CD1c-positive myeloid dendritic cell (primary cell): Measurements from ENCODE around the gene FAM98A.
A peak's percentile ranks its signal among the peaks of the same experiment; 100 is the strongest.

ENCODE experiments used
- DNase-seq: peaks from one replicate; pipeline ENCODE4 v3.0.0-alpha.2; 2016; ENCODE audit errors: extremely low spot score

The FAM98A gene

DNA sequence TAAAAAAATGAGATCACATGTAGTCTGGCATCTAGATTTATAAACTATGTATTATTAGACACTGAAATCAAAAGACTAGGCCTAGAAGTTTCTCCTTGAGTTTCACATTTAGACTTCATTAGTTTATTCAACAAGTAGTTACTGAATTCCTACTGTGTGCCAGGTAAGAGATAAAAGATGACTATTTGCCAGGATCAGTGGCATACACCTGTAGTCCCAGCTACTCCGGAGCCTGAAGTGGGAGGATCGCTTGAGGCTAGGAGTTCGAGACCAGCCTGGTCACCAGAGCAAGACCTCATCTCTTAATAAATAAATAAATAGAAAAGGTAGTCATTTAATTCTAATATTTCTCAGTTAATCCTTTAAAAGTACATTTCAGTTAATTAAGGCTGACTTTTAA lies 2.1 kb downstream of the FAM98A start:
- no peak for DNase-seq

- DNase-seq: no peak
Observed at GRCh38 chr2:33595385-33595784, 3.7 kb downstream of the FAM98A start.

DNA sequence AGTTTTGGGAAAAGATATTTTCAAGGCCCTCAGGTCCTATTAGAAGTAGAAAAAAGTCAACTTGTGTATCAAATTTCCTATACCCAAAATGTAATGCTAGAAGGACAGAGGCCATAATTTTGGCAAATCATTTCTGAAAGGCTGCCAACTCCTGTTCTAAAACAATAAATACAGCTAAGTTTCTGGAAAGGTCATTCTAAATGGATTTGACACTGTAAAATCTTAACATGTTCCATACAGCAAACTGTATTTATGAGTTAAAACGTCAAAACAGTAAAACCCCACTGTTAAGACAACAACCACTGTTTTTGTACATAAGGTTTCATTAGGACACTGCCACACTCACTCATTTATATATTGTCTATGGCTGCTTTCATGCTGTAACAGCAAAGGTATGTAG lies 9.7 kb downstream of the FAM98A start:
- no peak for DNase-seq

DNA sequence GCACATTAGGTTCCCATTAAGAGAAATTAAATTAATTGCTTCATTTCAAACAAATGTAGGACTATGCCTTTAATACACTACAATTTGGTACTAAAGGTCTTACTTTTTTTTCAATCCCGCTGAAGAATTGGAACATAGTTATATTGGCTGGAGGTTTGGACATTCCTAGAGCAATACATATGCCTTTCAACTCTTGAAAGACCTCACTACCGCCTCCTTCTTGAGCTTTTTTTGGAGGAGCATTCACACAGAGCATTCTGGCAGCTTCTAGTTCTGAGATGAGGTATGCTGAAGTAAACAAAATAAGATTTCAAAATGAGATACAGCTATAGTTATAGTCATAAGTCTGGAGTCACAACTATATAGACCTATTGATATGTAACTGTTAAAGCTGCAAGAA lies 10.9 kb downstream of the FAM98A start:
- no peak for DNase-seq

DNA sequence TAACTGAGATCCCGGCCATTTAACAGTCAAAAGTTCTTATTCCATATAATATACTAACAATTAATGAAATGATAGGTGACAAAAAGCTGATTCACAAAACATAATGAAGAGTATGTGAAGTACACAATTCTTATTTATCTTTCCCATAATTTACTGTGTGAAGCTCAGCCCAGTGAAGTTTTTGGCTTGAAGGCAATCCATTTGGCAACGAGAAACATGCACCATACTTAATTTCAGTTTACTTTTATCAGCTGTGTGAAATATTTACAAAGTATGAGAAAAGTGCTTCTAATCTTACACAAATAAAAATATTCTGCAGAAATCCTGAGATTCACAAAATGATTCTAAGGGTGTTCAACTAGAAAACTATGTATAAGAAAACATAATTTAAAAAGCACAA lies 12.3 kb downstream of the FAM98A start:
- DNase-seq: no peak

DNA sequence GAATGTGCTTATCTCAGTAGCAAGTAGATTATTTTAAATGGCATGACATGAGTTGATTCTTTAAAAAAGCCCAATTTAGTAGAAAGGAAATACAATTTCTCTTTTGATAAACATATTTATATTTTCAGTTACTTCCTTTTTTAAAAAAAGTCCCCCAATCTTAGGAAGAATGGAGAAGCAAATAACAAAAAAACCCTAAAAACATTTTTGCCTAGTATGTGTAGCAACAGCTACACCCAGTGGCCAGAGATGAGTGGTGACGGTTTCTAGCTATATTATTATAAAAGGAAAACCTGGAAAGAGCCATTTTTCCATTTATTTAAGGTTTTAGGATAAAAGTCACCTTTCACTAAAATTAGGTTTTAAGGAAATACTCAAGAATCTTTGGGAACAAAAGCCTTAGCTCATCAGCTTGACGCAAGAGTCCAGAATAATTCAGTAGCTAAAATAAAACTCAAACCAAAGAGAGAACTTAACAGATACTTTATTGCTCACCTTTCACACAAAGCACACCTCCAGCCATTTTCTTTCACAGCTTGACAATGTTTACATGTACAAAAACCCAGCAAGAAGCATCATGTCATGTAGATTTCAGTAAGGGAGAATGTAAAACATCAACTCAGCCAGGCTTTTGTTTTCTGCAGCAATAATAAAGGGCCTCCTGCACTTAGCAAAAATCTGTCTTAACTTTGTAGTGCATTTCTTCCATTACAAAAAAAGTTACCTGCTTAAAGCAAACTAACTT lies 15.7 kb downstream of the FAM98A start:
- peak; percentile 77 for DNase-seq

GRCh38 chr2:33581872-33582271 lies 17.2 kb downstream of the FAM98A start:
- DNase-seq: peak; percentile 80

DNA sequence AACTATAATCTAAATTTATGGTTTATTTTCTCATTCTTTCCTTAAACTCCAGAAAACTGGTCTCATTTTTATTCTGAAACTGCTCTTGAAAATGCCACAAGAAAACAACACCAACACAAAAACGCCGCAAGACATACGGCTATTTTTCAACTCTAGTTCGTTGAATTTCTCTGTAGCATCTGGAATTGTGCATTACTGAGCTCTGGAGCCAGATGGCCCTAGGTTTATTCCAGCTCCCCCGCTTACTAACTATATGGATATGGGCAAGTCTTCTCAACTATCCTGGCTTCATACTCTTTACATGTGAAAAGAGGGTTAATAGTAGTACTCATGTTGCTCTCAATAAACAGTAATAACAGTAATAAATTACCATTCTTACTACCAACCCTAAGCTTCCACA lies 19.9 kb downstream of the FAM98A start:
- DNase-seq: no peak

DNA sequence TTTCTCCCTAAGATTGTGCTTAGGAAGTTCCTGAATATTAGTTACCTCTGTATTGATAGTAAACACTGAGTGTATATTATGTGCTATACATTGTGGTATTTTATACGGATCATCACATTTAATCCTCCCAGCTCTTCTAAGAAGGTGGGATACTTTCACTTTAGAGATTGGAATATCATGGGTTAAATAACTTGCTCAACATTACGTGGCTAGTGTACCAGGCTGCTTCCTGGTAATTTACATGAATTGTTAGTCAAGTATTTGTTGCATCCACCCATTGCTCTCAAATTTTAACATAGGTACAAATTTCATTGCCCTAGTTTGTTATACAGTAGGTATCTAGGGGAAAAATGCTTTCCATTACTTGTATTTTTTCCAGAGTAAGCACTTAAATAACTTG lies 21.4 kb downstream of the FAM98A start:
- no peak for DNase-seq

- DNase-seq: no peak
Observed at GRCh38 chr2:33577084-33577483, 22.0 kb downstream of the FAM98A start.

DNA sequence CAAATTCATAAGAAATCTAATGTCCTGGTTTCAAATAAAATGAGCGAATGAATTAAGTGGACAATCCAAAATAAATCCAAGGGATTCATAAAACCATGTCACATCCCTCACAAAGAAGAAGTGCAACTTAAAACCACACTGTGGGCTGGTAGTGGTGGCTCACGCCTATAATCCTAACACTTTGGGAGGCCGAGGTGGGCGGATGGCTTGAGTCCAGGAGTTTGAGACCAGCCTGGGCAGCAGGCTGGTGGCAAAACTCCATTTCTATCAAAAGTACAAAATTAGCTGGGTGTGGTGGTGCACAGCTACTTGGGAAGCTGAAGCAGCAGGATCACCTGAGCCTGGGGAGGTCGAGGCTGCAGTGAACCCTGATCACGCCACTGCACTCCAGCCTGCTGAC lies 25.4 kb downstream of the FAM98A start:
- DNase-seq: peak; percentile 49

DNA sequence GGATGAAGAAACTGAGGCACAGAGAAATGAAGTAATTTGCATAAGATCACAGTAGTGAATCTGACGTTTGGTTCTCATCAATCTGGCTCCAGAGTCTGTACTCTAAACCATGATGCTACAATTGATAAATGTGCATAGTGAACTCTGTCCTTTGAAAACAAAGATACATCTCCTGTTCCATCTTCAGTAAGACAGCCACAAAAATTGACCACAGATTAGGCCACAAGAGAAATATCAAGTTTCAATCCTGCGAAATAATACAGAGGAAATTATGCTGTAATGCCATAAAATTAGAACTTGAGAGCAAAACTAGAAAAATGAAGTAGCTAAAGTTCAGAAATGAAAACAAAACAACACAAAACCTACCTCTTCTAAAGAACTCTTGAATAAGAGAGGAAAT lies 28.4 kb downstream of the FAM98A start:
- DNase-seq: no peak

DNA sequence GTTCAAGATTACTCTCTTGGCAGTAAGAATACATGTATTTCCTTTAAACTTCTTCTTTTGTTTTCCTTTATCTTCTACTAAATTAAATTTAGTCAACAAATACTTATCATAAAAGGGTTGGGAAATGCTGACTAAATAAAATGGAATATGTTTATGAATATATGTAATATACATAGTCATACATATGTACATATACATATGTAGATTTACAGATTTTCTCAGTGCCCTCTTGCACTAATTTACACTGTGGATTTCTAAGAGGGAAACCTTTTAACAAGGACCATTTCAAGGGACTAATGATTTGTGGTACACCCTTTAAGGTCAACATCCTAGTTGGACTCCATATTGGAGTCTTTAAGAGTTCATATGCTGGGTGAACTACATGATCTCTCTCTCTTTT lies 37.2 kb downstream of the FAM98A start:
- DNase-seq: no peak

DNA sequence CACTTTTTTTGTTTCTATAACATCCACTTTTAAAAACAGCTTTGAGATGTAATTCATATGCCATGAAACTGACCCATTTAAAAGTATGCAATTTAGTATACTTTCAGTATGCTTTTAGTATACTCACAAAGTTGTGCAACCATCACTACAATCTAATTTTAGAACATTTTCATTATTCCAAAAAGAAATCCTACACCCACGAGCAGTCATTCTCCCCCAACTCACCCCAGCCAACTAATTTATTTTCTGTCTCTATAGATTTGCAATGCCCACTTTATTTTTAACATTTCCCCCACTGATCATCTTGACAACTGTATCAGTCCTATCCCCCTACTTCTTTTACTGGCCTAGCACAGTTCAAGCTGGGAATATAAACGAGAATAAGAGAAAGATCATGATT lies 39.1 kb downstream of the FAM98A start:
- DNase-seq: no peak

- DNase-seq: no peak
Observed at GRCh38 chr2:33559328-33559727, 39.8 kb downstream of the FAM98A start.

DNA sequence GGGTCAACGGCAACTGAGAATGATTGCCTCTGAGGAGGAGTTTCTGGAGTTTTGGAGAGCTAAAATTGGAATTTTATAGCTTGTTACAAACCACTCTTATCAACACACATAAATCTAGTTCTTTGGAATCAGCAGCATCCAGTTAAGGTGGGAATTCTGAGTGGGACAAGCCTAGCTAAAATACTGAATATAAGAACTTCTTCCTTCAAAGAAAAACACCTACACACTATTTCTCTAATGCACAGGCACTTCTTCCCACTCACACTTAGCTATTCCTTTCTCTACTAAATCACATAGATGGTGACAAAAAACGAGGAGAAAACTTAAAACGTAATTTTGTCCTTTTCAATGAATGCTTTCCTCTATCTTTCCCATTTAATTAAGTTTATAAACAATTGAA lies 43.4 kb downstream of the FAM98A start:
- peak; percentile 10 for DNase-seq

GRCh38 chr2:33552758-33553461 lies 46.2 kb downstream of the FAM98A start:
- peak; percentile 81 for DNase-seq

- no peak for DNase-seq
Observed at GRCh38 chr2:33550206-33550605, 48.9 kb downstream of the FAM98A start.

DNA sequence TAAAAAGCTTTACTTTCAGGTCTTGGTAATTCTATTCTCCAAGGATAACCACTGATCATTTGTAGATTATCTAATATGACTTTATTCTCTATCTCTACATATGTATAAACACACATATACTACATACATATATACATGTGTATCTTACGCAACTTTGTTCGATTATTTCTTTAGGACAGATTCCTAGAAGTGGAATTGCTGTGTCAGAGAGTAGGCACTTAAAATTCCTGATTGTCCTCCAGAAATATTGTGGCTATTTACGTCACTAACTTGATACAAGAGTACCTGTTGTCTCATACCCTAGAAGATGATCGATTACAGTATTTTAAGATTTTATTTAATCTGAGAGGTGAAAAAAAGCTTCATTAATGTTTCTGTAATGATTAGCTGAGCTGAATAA lies 57.9 kb downstream of the FAM98A start:
- no peak for DNase-seq

DNA sequence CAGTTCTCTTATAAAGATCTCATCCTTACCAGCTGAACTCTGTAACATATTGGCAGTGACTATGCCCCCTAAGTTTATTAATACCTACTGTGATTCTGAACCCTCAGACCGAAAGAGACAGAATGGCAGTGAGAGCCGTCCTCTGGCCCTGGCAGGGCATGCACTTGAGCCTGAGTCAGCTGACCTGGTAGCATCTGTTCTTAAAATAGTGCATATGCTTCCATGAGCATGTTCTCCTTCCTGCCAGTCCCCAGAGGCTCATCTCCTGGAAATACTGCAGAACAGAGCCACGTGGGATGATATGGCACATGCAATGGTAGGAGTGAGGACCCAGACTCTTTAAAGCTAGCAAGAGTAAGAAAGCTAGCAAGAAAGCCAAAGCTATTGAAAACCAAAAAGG lies 63.7 kb downstream of the FAM98A start:
- DNase-seq: no peak
